Measurements from ENCODE around the gene CYB5R4. TPM values are rescaled to one million over a fixed set of nuclear protein-coding genes. Genes with fewer than 3 reads are reported as not detected.
A peak's percentile ranks its signal among the peaks of the same experiment; 100 is the strongest.

The CYB5R4 gene
- total and polyA plus RNA-seq, 2 of the 13 experiments (the other 11 are each of a cell fraction or from before 2014, with no cell fraction given): 5.3 to 26.1 TPM

DNA sequence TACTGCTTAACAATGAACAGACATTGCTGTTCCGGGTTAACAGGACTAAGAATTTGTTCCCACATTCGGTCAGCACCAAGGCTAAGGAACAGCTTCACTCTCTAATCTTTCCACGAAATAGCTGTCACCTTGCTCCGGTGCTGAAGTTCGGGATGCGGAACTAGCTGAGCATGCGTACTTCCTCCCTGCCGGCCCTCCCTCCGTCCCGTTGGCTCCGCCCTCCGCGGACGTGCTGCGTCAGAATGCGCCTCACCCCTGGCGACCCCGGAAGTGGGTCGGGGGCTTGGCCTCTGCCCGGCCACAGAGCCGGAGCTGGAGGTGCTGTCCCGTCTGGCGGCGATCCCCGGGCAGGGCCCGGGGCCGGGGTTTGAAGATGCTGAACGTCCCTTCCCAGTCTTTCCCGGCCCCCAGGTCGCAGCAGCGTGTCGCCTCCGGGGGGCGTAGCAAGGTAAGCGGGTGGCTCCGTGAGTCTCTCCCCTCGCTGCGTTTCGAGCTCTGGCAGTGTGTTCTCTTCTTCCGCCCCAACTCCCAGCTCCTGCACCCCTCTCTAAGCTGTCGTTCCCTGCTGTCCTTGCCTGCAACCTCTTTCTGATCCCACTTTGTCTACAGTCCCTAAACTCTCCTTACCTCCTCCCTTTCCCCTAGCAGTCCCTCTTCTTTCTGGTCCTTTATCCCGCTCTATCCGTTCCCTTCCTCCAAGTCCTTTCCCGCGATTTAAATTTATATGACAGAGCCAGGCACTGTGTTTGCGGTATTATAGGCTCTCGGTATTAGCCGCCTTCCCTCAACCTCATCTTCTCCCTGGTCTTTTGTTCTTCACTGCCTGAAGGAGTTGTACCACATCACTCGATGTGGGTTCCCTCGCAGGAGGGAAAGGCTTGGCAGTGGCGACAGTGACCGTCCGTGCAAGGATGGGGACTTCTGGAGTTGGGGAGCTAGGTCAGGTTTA is at the start of gene CYB5R4 (continued):
- TF ChIP-seq, protein P1, sequence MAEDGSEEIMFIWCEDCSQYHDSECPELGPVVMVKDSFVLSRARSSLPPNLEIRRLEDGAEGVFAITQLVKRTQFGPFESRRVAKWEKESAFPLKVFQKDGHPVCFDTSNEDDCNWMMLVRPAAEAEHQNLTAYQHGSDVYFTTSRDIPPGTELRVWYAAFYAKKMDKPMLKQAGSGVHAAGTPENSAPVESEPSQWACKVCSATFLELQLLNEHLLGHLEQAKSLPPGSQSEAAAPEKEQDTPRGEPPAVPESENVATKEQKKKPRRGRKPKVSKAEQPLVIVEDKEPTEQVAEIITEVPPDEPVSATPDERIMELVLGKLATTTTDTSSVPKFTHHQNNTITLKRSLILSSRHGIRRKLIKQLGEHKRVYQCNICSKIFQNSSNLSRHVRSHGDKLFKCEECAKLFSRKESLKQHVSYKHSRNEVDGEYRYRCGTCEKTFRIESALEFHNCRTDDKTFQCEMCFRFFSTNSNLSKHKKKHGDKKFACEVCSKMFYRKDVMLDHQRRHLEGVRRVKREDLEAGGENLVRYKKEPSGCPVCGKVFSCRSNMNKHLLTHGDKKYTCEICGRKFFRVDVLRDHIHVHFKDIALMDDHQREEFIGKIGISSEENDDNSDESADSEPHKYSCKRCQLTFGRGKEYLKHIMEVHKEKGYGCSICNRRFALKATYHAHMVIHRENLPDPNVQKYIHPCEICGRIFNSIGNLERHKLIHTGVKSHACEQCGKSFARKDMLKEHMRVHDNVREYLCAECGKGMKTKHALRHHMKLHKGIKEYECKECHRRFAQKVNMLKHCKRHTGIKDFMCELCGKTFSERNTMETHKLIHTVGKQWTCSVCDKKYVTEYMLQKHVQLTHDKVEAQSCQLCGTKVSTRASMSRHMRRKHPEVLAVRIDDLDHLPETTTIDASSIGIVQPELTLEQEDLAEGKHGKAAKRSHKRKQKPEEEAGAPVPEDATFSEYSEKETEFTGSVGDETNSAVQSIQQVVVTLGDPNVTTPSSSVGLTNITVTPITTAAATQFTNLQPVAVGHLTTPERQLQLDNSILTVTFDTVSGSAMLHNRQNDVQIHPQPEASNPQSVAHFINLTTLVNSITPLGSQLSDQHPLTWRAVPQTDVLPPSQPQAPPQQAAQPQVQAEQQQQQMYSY (CRISPR knock-in tag; IDR thresholded peaks at IDR 0.05): peak; percentile 75
- TF ChIP-seq, protein P2, sequence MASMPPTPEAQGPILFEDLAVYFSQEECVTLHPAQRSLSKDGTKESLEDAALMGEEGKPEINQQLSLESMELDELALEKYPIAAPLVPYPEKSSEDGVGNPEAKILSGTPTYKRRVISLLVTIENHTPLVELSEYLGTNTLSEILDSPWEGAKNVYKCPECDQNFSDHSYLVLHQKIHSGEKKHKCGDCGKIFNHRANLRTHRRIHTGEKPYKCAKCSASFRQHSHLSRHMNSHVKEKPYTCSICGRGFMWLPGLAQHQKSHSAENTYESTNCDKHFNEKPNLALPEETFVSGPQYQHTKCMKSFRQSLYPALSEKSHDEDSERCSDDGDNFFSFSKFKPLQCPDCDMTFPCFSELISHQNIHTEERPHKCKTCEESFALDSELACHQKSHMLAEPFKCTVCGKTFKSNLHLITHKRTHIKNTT (CRISPR knock-in tag; IDR thresholded peaks at IDR 0.05): no peak
- peak; percentile 55 for TF ChIP-seq SP2 (CRISPR knock-in tag; IDR thresholded peaks at IDR 0.05)
- TF ChIP-seq ZNF143 (CRISPR knock-in tag; IDR thresholded peaks at IDR 0.05): peak; percentile 51; the same call in 1 of the 2 replicates
- TF ChIP-seq, protein P3, sequence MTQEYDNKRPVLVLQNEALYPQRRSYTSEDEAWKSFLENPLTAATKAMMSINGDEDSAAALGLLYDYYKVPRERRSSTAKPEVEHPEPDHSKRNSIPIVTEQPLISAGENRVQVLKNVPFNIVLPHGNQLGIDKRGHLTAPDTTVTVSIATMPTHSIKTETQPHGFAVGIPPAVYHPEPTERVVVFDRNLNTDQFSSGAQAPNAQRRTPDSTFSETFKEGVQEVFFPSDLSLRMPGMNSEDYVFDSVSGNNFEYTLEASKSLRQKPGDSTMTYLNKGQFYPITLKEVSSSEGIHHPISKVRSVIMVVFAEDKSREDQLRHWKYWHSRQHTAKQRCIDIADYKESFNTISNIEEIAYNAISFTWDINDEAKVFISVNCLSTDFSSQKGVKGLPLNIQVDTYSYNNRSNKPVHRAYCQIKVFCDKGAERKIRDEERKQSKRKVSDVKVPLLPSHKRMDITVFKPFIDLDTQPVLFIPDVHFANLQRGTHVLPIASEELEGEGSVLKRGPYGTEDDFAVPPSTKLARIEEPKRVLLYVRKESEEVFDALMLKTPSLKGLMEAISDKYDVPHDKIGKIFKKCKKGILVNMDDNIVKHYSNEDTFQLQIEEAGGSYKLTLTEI (CRISPR knock-in tag; conservative IDR thresholded peaks at IDR 0.05): no peak
- peak; percentile 56 for TF ChIP-seq AGO1 (IDR thresholded peaks at IDR 0.05; ENCODE audit: low read depth, low read length, poor library complexity, severe bottlenecking)
- TF ChIP-seq, protein P4, sequence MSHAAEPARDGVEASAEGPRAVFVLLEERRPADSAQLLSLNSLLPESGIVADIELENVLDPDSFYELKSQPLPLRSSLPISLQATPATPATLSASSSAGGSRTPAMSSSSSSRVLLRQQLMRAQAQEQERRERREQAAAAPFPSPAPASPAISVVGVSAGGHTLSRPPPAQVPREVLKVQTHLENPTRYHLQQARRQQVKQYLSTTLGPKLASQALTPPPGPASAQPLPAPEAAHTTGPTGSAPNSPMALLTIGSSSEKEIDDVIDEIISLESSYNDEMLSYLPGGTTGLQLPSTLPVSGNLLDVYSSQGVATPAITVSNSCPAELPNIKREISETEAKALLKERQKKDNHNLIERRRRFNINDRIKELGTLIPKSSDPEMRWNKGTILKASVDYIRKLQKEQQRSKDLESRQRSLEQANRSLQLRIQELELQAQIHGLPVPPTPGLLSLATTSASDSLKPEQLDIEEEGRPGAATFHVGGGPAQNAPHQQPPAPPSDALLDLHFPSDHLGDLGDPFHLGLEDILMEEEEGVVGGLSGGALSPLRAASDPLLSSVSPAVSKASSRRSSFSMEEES (CRISPR knock-in tag; IDR thresholded peaks at IDR 0.05): peak; percentile 95
- no peak for TF ChIP-seq MBD4 (IDR thresholded peaks at IDR 0.05; ENCODE audit: borderline replicate concordance, low read length)
- TF ChIP-seq KDM5B (CRISPR knock-in tag; IDR thresholded peaks at IDR 0.05; ENCODE audit: borderline replicate concordance): peak; percentile 64; the same call in 1 of the 2 replicates
- peak; percentile 96 for TF ChIP-seq ZNF205 (CRISPR knock-in tag; IDR thresholded peaks at IDR 0.05)
- no peak for TF ChIP-seq ZNF136 (CRISPR knock-in tag; IDR thresholded peaks at IDR 0.05; ENCODE audit: low read depth)
- TF ChIP-seq NCOA1 (CRISPR knock-in tag; IDR thresholded peaks at IDR 0.05): peak; percentile 91; the same call in 1 of the 2 replicates
- TF ChIP-seq GTF3A (CRISPR knock-in tag; conservative IDR thresholded peaks at IDR 0.05): no peak
- TF ChIP-seq, protein P5, sequence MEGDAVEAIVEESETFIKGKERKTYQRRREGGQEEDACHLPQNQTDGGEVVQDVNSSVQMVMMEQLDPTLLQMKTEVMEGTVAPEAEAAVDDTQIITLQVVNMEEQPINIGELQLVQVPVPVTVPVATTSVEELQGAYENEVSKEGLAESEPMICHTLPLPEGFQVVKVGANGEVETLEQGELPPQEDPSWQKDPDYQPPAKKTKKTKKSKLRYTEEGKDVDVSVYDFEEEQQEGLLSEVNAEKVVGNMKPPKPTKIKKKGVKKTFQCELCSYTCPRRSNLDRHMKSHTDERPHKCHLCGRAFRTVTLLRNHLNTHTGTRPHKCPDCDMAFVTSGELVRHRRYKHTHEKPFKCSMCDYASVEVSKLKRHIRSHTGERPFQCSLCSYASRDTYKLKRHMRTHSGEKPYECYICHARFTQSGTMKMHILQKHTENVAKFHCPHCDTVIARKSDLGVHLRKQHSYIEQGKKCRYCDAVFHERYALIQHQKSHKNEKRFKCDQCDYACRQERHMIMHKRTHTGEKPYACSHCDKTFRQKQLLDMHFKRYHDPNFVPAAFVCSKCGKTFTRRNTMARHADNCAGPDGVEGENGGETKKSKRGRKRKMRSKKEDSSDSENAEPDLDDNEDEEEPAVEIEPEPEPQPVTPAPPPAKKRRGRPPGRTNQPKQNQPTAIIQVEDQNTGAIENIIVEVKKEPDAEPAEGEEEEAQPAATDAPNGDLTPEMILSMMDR (CRISPR knock-in tag; IDR thresholded peaks at IDR 0.05): peak; percentile 51
- no peak for TF ChIP-seq ZNF713 (CRISPR knock-in tag; IDR thresholded peaks at IDR 0.05)
- TF ChIP-seq FOXK2 (IDR thresholded peaks at IDR 0.05): no peak

All from HepG2 (cell line).